HEK293 (cell line): ENCODE results near the gene LSM3.

Experiments
- CTCF ChIA-PET: fragments of 350-600 bp; formaldehyde crosslinking; extraction: SDS; loops from one replicate; lab custom pipeline; 2021; ENCODE audit warnings: antibody characterized with exemption; lab: Yijun Ruan, JAX
- POLR2A ChIA-PET: fragments of 300-600 bp; formaldehyde crosslinking; extraction: SDS; loops from one replicate; lab custom pipeline; 2020; ENCODE audit warnings: antibody characterized with exemption, inconsistent platforms; lab: Yijun Ruan, JAX
- H3K27ac ChIP-seq: fragments of 200-500 bp; sonication (Bioruptor generic); 2 replicates; pipeline ENCODE4 v1.5.1; 2014; ENCODE audit warnings: low read depth, low read length, control low read depth, inconsistent platforms; ENCODE audit errors: extremely low read depth
- H3K36me3 ChIP-seq, 2 experiments: fragments of 200-500 bp in 1 of 2; sonication (Bioruptor generic) in 1 of 2; 1 replicate in 1 of 2; 2 replicates in 1 of 2; pipeline ENCODE4 v1.5.1; 2014 to 2017; ENCODE audit warnings: inconsistent platforms in 2 of 2, low read length in 2 of 2; ENCODE audit not compliant: control insufficient read depth in 2 of 2, insufficient read depth in 1 of 2
- H3K4me1 ChIP-seq: fragments of 200-500 bp; sonication (Bioruptor generic); 2 replicates; pipeline ENCODE4 v1.5.1; 2014; ENCODE audit warnings: mild to moderate bottlenecking, low read length, inconsistent platforms; ENCODE audit not compliant: control insufficient read depth, insufficient read depth
- H3K4me3 ChIP-seq: 2 replicates; pipeline ENCODE4 v1.5.1; 2011; ENCODE audit warnings: low read depth, mild to moderate bottlenecking, control low read depth, low read length, moderate library complexity
- H3K9me3 ChIP-seq: fragments of 200-500 bp; sonication (Bioruptor generic); 2 replicates; pipeline ENCODE4 v1.5.1; 2014; ENCODE audit warnings: low read depth, low read length, inconsistent platforms; ENCODE audit not compliant: control insufficient read depth, insufficient read depth
- GLIS2 ChIP-seq: fragments of 450-650 bp; formaldehyde crosslinking; IDR thresholded peaks from 2 replicates; pipeline ENCODE4 v1.5.1; 2016; ENCODE audit warnings: missing biosample characterization, missing genetic modification characterization
- HOXD13 ChIP-seq: sonication (generic); formaldehyde crosslinking; IDR thresholded peaks from 2 replicates; pipeline ENCODE4 v1.8.0; 2022; ENCODE audit warnings: missing genetic modification reagents, borderline replicate concordance
- INSM2 ChIP-seq: fragments of 450-650 bp; formaldehyde crosslinking; IDR thresholded peaks from 2 replicates; pipeline ENCODE4 v1.5.1; 2016; ENCODE audit warnings: missing biosample characterization, missing genetic modification characterization
- KLF7 ChIP-seq: fragments of 450-650 bp; formaldehyde crosslinking; IDR thresholded peaks from 2 replicates; pipeline ENCODE4 v1.5.1; 2016; ENCODE audit warnings: missing biosample characterization, missing genetic modification characterization, borderline replicate concordance
- PBX3 ChIP-seq: sonication (generic); formaldehyde crosslinking; IDR thresholded peaks from 2 replicates; pipeline ENCODE4 v1.8.1; 2022; ENCODE audit warnings: mild to moderate bottlenecking, moderate library complexity, missing genetic modification reagents
- WT1 ChIP-seq: fragments of 450-650 bp; formaldehyde crosslinking; IDR thresholded peaks from 2 replicates; pipeline ENCODE4 v1.5.1; 2016; ENCODE audit warnings: missing biosample characterization, missing genetic modification characterization
- YY1 ChIP-seq: fragments of 450-650 bp; formaldehyde crosslinking; IDR thresholded peaks from 2 replicates; pipeline ENCODE4 v1.5.1; 2018; ENCODE audit warnings: missing biosample characterization, missing genetic modification characterization
- ZEB2 ChIP-seq: fragments of 450-650 bp; formaldehyde crosslinking; IDR thresholded peaks from 2 replicates; pipeline ENCODE4 v1.5.1; 2016; ENCODE audit warnings: missing biosample characterization, missing genetic modification characterization
- ZNF2 ChIP-seq: fragments of 450-650 bp; formaldehyde crosslinking; IDR thresholded peaks from 2 replicates; pipeline ENCODE4 v1.5.1; 2016; ENCODE audit warnings: missing biosample characterization, missing genetic modification characterization
- ZNF202 ChIP-seq: fragments of 450-650 bp; formaldehyde crosslinking; IDR thresholded peaks from 2 replicates; pipeline ENCODE4 v1.5.1; 2016; ENCODE audit warnings: missing biosample characterization, missing genetic modification characterization, borderline replicate concordance
- ZNF302 ChIP-seq: fragments of 450-650 bp; formaldehyde crosslinking; IDR thresholded peaks from 2 replicates; pipeline ENCODE4 v1.5.1; 2016; ENCODE audit warnings: missing biosample characterization, missing genetic modification characterization, low read depth
- ZNF350 ChIP-seq: fragments of 450-650 bp; formaldehyde crosslinking; IDR thresholded peaks from 2 replicates; pipeline ENCODE4 v1.5.0; 2017; ENCODE audit warnings: missing biosample characterization, mild to moderate bottlenecking, missing genetic modification characterization
- ZNF571 ChIP-seq: fragments of 450-650 bp; formaldehyde crosslinking; IDR thresholded peaks from 2 replicates; pipeline ENCODE4 v1.5.0; 2017; ENCODE audit warnings: missing biosample characterization, missing genetic modification characterization
- ZNF654 ChIP-seq: fragments of 450-650 bp; formaldehyde crosslinking; IDR thresholded peaks from 2 replicates; pipeline ENCODE4 v1.5.1; 2016; ENCODE audit warnings: low read depth, missing biosample characterization, missing genetic modification characterization
- ZNF707 ChIP-seq: fragments of 450-650 bp; formaldehyde crosslinking; IDR thresholded peaks from 2 replicates; pipeline ENCODE4 v1.5.1; 2016; ENCODE audit warnings: missing biosample characterization, missing genetic modification characterization
- ZNF747 ChIP-seq: fragments of 450-650 bp; formaldehyde crosslinking; IDR thresholded peaks from 2 replicates; pipeline ENCODE4 v1.5.1; 2016; ENCODE audit warnings: missing biosample characterization, missing genetic modification characterization
- TF ChIP-seq, protein P1 (sequence below): fragments of 450-650 bp; formaldehyde crosslinking; conservative IDR thresholded peaks from 2 replicates; pipeline ENCODE4 v1.5.1; 2016; ENCODE audit warnings: low read depth, missing biosample characterization, missing genetic modification characterization
- TF ChIP-seq, protein P2 (sequence below): fragments of 450-650 bp; formaldehyde crosslinking; IDR thresholded peaks from 2 replicates; pipeline ENCODE4 v1.5.1; 2016; ENCODE audit warnings: missing biosample characterization, missing genetic modification characterization
- TF ChIP-seq, protein P3 (sequence below): fragments of 450-650 bp; formaldehyde crosslinking; IDR thresholded peaks from 2 replicates; pipeline ENCODE4 v1.5.1; 2017; ENCODE audit warnings: missing biosample characterization, missing genetic modification characterization
- TF ChIP-seq, protein P4 (sequence below): fragments of 450-650 bp; formaldehyde crosslinking; optimal IDR thresholded peaks from 2 replicates; pipeline ENCODE3; 2016; ENCODE audit warnings: missing biosample characterization, mild to moderate bottlenecking, missing genetic modification characterization

LSM3 gene

DNA sequence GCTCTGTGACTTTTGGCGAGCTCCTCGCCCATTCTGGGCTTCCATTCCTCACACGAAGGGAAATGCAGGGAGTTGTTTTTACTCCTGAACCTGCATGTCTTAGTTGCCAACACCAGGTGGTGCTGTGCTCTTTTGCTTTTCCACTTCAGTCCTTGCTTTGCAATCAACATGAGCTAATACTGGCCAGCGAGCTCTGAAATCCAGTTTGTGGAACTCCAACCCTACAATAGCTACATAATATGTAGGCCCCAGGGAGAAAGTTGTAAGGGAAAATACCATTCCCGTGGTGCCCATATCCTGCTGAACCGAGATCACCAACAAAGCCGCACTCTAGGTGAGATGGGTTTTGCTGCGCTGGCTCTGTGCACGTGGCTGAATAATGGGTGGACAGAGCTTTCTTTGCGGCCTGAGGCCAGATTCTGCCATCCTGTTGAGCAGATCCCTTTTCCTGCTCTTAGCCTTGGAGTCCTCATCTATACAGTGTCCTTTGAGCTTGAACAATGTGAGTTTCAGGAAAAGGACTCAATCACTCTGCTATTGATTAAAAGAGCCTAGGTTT lies 25.0 kb downstream of the LSM3 start (continued):
- TF ChIP-seq, protein P1, sequence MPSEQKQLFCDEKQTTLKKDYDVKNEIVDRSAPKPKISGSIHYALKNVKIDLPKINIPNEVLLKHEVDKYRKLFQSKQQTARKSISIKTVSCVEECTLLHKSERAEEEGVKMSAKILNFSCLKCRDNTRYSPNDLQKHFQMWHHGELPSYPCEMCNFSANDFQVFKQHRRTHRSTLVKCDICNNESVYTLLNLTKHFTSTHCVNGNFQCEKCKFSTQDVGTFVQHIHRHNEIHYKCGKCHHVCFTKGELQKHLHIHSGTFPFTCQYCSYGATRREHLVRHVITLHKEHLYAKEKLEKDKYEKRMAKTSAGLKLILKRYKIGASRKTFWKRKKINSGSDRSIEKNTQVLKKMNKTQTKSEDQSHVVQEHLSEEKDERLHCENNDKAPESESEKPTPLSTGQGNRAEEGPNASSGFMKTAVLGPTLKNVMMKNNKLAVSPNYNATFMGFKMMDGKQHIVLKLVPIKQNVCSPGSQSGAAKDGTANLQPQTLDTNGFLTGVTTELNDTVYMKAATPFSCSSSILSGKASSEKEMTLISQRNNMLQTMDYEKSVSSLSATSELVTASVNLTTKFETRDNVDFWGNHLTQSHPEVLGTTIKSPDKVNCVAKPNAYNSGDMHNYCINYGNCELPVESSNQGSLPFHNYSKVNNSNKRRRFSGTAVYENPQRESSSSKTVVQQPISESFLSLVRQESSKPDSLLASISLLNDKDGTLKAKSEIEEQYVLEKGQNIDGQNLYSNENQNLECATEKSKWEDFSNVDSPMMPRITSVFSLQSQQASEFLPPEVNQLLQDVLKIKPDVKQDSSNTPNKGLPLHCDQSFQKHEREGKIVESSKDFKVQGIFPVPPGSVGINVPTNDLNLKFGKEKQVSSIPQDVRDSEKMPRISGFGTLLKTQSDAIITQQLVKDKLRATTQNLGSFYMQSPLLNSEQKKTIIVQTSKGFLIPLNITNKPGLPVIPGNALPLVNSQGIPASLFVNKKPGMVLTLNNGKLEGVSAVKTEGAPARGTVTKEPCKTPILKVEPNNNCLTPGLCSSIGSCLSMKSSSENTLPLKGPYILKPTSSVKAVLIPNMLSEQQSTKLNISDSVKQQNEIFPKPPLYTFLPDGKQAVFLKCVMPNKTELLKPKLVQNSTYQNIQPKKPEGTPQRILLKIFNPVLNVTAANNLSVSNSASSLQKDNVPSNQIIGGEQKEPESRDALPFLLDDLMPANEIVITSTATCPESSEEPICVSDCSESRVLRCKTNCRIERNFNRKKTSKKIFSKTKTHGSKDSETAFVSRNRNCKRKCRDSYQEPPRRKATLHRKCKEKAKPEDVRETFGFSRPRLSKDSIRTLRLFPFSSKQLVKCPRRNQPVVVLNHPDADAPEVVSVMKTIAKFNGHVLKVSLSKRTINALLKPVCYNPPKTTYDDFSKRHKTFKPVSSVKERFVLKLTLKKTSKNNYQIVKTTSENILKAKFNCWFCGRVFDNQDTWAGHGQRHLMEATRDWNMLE (tag by site-specific recombination), result no peak
- TF ChIP-seq, all 188 proteins: peak for 7

DNA sequence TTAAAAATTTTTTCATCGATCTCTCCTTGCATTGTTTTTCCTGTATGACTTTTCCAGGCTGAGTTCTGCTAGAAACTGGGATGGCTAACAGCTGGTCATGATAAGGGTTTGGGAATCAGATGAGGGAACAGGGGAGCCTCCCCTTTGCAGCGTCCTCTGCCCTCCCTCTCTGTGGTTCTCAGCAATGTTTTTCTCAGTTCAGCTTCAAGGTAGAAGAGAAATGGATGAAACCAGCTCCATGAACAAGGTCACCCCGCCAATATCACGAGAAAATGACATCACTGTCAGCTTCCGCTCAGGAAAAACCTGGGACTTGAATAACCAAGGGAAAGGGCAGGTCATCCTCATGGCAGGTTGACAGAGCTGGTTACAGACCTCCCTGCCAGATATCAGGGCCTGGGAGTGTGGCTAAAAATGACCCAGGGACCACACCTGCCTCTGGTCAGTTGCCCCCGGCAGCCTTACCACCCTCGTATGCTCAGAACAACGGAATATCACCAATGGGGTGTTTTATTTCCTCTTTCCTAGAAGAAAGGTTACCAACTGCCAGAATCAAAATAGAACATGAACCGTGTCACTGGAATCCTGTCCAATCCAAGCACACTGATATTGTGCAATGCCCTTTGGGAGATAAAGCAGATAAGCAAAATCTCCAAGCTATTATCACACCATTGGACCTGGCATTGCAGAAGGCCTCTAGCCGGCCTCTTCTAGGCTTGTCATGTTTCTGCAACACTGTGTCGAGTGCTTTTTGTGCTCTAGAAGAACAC lies 26.1 kb downstream of the LSM3 start:
- no peak overlapping the region for H3K4me3 ChIP-seq
- H3K4me1 ChIP-seq, result no peaks in the 10 kb centered on the region
- no peak overlapping the region for H3K27ac ChIP-seq
- CTCF ChIA-PET, result interaction anchor here (0.6 to 3.9 kb wide), 25 partner anchors 11 to 465 kb away, joined by 3 to 51 read pairs (median 7); no protein-coding TSS in a partner anchor
- no peaks in the 10 kb centered on the region for H3K9me3 ChIP-seq
- H3K36me3 ChIP-seq, result peaks cover 0 to 7% of the 10 kb centered on the region in 2 experiments; a peak in 1 of 3 replicates
- POLR2A ChIA-PET, result interaction anchor here (0.7 to 1.1 kb wide), 2 partner anchors 26 to 79 kb away, joined by 3 read pairs; partner anchors contain the start of gene LSM3
- TF ChIP-seq WT1, result no peak
- TF ChIP-seq ZNF571 (tag by site-specific recombination), result no peak
- TF ChIP-seq ZNF654 (tag by site-specific recombination), result no peak
- no peak for TF ChIP-seq ZNF302 (tag by site-specific recombination)
- TF ChIP-seq ZNF350, result no peak
- TF ChIP-seq, protein P2, sequence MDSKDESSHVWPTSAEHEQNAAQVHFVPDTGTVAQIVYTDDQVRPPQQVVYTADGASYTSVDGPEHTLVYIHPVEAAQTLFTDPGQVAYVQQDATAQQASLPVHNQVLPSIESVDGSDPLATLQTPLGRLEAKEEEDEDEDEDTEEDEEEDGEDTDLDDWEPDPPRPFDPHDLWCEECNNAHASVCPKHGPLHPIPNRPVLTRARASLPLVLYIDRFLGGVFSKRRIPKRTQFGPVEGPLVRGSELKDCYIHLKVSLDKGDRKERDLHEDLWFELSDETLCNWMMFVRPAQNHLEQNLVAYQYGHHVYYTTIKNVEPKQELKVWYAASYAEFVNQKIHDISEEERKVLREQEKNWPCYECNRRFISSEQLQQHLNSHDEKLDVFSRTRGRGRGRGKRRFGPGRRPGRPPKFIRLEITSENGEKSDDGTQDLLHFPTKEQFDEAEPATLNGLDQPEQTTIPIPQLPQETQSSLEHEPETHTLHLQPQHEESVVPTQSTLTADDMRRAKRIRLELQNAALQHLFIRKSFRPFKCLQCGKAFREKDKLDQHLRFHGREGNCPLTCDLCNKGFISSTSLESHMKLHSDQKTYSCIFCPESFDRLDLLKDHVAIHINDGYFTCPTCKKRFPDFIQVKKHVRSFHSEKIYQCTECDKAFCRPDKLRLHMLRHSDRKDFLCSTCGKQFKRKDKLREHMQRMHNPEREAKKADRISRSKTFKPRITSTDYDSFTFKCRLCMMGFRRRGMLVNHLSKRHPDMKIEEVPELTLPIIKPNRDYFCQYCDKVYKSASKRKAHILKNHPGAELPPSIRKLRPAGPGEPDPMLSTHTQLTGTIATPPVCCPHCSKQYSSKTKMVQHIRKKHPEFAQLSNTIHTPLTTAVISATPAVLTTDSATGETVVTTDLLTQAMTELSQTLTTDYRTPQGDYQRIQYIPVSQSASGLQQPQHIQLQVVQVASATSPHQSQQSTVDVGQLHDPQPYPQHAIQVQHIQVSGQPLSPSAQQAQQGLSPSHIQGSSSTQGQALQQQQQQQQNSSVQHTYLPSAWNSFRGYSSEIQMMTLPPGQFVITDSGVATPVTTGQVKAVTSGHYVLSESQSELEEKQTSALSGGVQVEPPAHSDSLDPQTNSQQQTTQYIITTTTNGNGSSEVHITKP, result no peak
- TF ChIP-seq KLF7 (tag by site-specific recombination), result no peak
- no peak for TF ChIP-seq HOXD13 (CRISPR knock-in tag)
- TF ChIP-seq, protein P3, sequence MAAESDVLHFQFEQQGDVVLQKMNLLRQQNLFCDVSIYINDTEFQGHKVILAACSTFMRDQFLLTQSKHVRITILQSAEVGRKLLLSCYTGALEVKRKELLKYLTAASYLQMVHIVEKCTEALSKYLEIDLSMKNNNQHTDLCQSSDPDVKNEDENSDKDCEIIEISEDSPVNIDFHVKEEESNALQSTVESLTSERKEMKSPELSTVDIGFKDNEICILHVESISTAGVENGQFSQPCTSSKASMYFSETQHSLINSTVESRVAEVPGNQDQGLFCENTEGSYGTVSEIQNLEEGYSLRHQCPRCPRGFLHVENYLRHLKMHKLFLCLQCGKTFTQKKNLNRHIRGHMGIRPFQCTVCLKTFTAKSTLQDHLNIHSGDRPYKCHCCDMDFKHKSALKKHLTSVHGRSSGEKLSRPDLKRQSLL, result no peak
- no peak for TF ChIP-seq YY1 (tag by site-specific recombination)
- TF ChIP-seq PBX3 (CRISPR knock-in tag), result no peak
- no peak for TF ChIP-seq ZNF202 (tag by site-specific recombination)
- TF ChIP-seq, protein P4, sequence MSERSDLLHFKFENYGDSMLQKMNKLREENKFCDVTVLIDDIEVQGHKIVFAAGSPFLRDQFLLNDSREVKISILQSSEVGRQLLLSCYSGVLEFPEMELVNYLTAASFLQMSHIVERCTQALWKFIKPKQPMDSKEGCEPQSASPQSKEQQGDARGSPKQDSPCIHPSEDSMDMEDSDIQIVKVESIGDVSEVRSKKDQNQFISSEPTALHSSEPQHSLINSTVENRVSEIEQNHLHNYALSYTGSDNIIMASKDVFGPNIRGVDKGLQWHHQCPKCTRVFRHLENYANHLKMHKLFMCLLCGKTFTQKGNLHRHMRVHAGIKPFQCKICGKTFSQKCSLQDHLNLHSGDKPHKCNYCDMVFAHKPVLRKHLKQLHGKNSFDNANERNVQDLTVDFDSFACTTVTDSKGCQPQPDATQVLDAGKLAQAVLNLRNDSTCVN (tag by site-specific recombination), result no peak
- TF ChIP-seq GLIS2 (tag by site-specific recombination), result no peak
- no peak for TF ChIP-seq ZNF707 (tag by site-specific recombination)
- TF ChIP-seq ZNF2 (tag by site-specific recombination), result no peak
- TF ChIP-seq INSM2, result no peak
- TF ChIP-seq ZEB2 (tag by site-specific recombination), result no peak
- TF ChIP-seq ZNF747 (tag by site-specific recombination), result no peak
